A673 (cell line): Measurements from ENCODE around the gene PRKAG2.

Experiments used
- EZH2 ChIP-seq: fragments of 200-600 bp; sonication (generic); IDR thresholded peaks from 2 replicates; pipeline ENCODE4 v1.6.1; 2017; ENCODE audit warnings: borderline replicate concordance, low read depth, mild to moderate bottlenecking, mixed read lengths, antibody characterized with exemption, low read length; ENCODE audit not compliant: poor library complexity, severe bottlenecking
- TF ChIP-seq, protein P1 (sequence below): fragments of 300-800, 200-600 bp; sonication (generic); conservative IDR thresholded peaks from 2 replicates; pipeline ENCODE4 v1.5.1; 2017; ENCODE audit warnings: low read depth, mild to moderate bottlenecking, antibody characterized with exemption, low read length, moderate library complexity, mixed read lengths

DNA sequence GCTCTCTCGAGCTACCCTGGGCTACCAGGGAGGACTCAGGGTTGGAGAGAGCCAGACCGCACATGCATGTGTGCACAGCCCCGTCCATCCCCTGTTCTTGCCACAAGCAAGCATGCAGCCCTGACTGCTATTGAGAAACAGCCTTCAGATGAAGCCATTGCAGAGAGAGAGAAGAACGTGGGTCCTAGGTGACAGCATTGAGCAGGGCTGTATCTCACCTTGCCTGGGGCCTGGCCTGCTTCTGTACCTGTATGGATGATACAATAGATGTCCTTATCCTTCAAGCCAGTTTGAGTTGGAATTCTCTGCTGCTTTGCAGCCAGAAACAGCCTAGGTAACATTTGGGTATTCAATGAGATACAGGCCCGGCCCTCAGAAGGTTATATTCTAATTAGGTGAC, 229.9 kb downstream of the PRKAG2 start:
- TF ChIP-seq, protein P1, sequence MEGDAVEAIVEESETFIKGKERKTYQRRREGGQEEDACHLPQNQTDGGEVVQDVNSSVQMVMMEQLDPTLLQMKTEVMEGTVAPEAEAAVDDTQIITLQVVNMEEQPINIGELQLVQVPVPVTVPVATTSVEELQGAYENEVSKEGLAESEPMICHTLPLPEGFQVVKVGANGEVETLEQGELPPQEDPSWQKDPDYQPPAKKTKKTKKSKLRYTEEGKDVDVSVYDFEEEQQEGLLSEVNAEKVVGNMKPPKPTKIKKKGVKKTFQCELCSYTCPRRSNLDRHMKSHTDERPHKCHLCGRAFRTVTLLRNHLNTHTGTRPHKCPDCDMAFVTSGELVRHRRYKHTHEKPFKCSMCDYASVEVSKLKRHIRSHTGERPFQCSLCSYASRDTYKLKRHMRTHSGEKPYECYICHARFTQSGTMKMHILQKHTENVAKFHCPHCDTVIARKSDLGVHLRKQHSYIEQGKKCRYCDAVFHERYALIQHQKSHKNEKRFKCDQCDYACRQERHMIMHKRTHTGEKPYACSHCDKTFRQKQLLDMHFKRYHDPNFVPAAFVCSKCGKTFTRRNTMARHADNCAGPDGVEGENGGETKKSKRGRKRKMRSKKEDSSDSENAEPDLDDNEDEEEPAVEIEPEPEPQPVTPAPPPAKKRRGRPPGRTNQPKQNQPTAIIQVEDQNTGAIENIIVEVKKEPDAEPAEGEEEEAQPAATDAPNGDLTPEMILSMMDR, result no peak
- TF ChIP-seq EZH2, result no peak
